GM12878 (cell line): ENCODE data around the gene NIPAL1. TPM values are rescaled to one million over a fixed set of nuclear protein-coding genes. Genes with fewer than 3 reads are reported as not detected.

Experiments
- ATAC-seq: fragments of 200-7000 bp; cut with Tn5 transposase; 3 replicates; pipeline ENCODE4 v1.9.1; 2020; ENCODE audit warnings: mild to moderate bottlenecking, moderate library complexity
- BruUV-seq: library from RNA; stranded (reverse); fragments of 400-500 nt; replicated peaks from 2 replicates; lab custom pipeline; 2021; lab: Mats Ljungman, UMichigan
- CTCF ChIA-PET: fragments of 300-600 bp; sonication (Branson Sonifier 250); formaldehyde crosslinking; extraction: SDS; loops from one replicate; lab custom pipeline; 2021; ENCODE audit warnings: inconsistent platforms; lab: Yijun Ruan, JAX
- POLR2A ChIA-PET: fragments of 350-600 bp; formaldehyde crosslinking; extraction: SDS; loops from one replicate; lab custom pipeline; 2021; ENCODE audit warnings: inconsistent platforms; lab: Charles Lee
- RAD21 ChIA-PET: fragments of 300-600 bp; sonication (Branson Sonifier 250); formaldehyde crosslinking; loops from one replicate; lab custom pipeline; 2023; ENCODE audit warnings: antibody characterized with exemption; ENCODE audit not compliant: unreplicated experiment; lab: Charles Lee
- SMC1A ChIA-PET: fragments of 300-600 bp; sonication (Branson Sonifier 250); formaldehyde crosslinking; loops from one replicate; lab custom pipeline; 2023; ENCODE audit not compliant: unreplicated experiment, uncharacterized antibody; lab: Charles Lee
- DNase-seq: peaks from one replicate; pipeline ENCODE4 v3.0.0-alpha.2; 2011; ENCODE audit warnings: low read depth, low spot score
- FAIRE-seq: peaks from 3 replicates; lab custom pipeline; 2011; peaks lifted over from hg19 to GRCh38; lab: Jason Lieb, UNC
- H2AFZ ChIP-seq: 2 replicates; pipeline ENCODE4 v1.6.0; 2011; ENCODE audit warnings: low read depth, low read length, control low read depth; ENCODE audit not compliant: control insufficient read depth
- H3K27ac ChIP-seq: 2 replicates; pipeline ENCODE4 v1.5.1; 2011; ENCODE audit warnings: control low read depth; ENCODE audit not compliant: control insufficient read depth, insufficient read depth
- H3K27me3 ChIP-seq, 2 experiments: replicated peaks in 1 of 2; 2 replicates each; pipeline versions ENCODE4 v1.6.0 to v1.6.1; 2011; ENCODE audit warnings: low read length in 1 of 2; ENCODE audit not compliant: control insufficient read depth in 2 of 2, insufficient read depth in 2 of 2
- H3K36me3 ChIP-seq, 2 experiments: 2 replicates each; pipeline ENCODE4 v1.5.1; 2011; ENCODE audit warnings: low read length in 1 of 2; ENCODE audit not compliant: control insufficient read depth in 2 of 2, insufficient read depth in 2 of 2
- H3K4me1 ChIP-seq: 2 replicates; pipeline ENCODE4 v1.6.1; 2011; ENCODE audit warnings: mild to moderate bottlenecking, low read length, moderate library complexity, mixed read lengths; ENCODE audit not compliant: control insufficient read depth, insufficient read depth
- H3K4me2 ChIP-seq: 2 replicates; pipeline ENCODE4 v1.6.0; 2011; ENCODE audit warnings: control low read depth; ENCODE audit not compliant: control insufficient read depth, insufficient read depth
- H3K4me3 ChIP-seq: fragments of 200-600 bp; sonication (generic); 2 replicates; pipeline ENCODE4 v1.5.1; 2016
- H3K79me2 ChIP-seq: 2 replicates; pipeline ENCODE4 v1.6.0; 2011; ENCODE audit warnings: low read length; ENCODE audit not compliant: control insufficient read depth, insufficient read depth
- H3K9ac ChIP-seq: 2 replicates; pipeline ENCODE4 v1.8.0; 2011; ENCODE audit warnings: low read length, control low read depth, mixed read lengths; ENCODE audit not compliant: control insufficient read depth, insufficient read depth
- H3K9me3 ChIP-seq: replicated peaks from 3 replicates; pipeline ENCODE4 v1.5.1; 2011; ENCODE audit warnings: mild to moderate bottlenecking, low read length; ENCODE audit not compliant: control insufficient read depth, insufficient read depth
- H4K20me1 ChIP-seq: 2 replicates; pipeline ENCODE4 v1.6.0; 2011; ENCODE audit not compliant: control insufficient read depth, insufficient read depth
- BCL11A ChIP-seq: IDR thresholded peaks from 2 replicates; pipeline ENCODE4 v1.6.1; 2011; ENCODE audit warnings: low read depth, low read length
- CEBPZ ChIP-seq: fragments of 150-350 bp; IDR thresholded peaks from 2 replicates; pipeline ENCODE4 v1.6.1; 2016; ENCODE audit warnings: low read depth, low read length
- FOXK2 ChIP-seq: fragments of 450-650 bp; IDR thresholded peaks from 2 replicates; pipeline ENCODE4 v1.6.1; 2017; ENCODE audit warnings: mild to moderate bottlenecking, moderate library complexity
- HDAC2 ChIP-seq: fragments of 200-600 bp; sonication (generic); IDR thresholded peaks from 2 replicates; pipeline ENCODE4 v1.6.1; 2017
- IRF3 ChIP-seq: fragments of 450-650 bp; IDR thresholded peaks from 2 replicates; pipeline ENCODE4 v1.6.1; 2014; ENCODE audit warnings: mild to moderate bottlenecking
- IRF4 ChIP-seq: IDR thresholded peaks from 2 replicates; pipeline ENCODE4 v1.6.1; 2011; ENCODE audit warnings: low read depth, low read length
- IRF5 ChIP-seq: fragments of 450-650 bp; IDR thresholded peaks from 2 replicates; pipeline ENCODE4 v1.6.1; 2017; ENCODE audit warnings: borderline replicate concordance
- MLLT1 ChIP-seq: fragments of 450-650 bp; IDR thresholded peaks from 2 replicates; pipeline ENCODE4 v1.6.1; 2016; ENCODE audit warnings: mild to moderate bottlenecking
- MXI1 ChIP-seq: fragments of 150-350 bp; IDR thresholded peaks from 2 replicates; pipeline ENCODE4 v1.6.1; 2011; ENCODE audit warnings: low read depth, mild to moderate bottlenecking, inconsistent platforms, low read length, improper control_type of control experiment
- NFXL1 ChIP-seq: fragments of 450-650 bp; IDR thresholded peaks from 2 replicates; pipeline ENCODE4 v1.6.1; 2017; ENCODE audit warnings: antibody characterized with exemption, mild to moderate bottlenecking, borderline replicate concordance
- NR2C2 ChIP-seq: IDR thresholded peaks from 2 replicates; pipeline ENCODE4 v1.6.1; 2011; ENCODE audit warnings: borderline replicate concordance, low read depth; ENCODE audit not compliant: control insufficient read depth, insufficient read length
- NRF1 ChIP-seq: conservative IDR thresholded peaks from 2 replicates; pipeline ENCODE4 v1.6.1; 2011; ENCODE audit warnings: mild to moderate bottlenecking, low read depth, low read length, improper control_type of control experiment
- PAX8 ChIP-seq: fragments of 450-650 bp; IDR thresholded peaks from 2 replicates; pipeline ENCODE4 v1.6.1; 2017; ENCODE audit warnings: mild to moderate bottlenecking, moderate library complexity
- RAD21 ChIP-seq: IDR thresholded peaks from 2 replicates; pipeline ENCODE4 v1.6.1; 2011; ENCODE audit warnings: mild to moderate bottlenecking, low read depth, low read length, moderate library complexity; ENCODE audit not compliant: insufficient read depth
- RCOR1 ChIP-seq: conservative IDR thresholded peaks from 2 replicates; pipeline ENCODE4 v1.6.1; 2012; ENCODE audit warnings: low read depth, low read length, improper control_type of control experiment
- STAT1 ChIP-seq: fragments of 450-650 bp; conservative IDR thresholded peaks from 2 replicates; pipeline ENCODE4 v1.6.1; 2014; ENCODE audit warnings: antibody characterized with exemption, mild to moderate bottlenecking
- STAT3 ChIP-seq: IDR thresholded peaks from 2 replicates; pipeline ENCODE4 v1.6.1; 2011; ENCODE audit warnings: low read depth, low read length, improper control_type of control experiment
- SUZ12 ChIP-seq: fragments of 200-600 bp; sonication (generic); IDR thresholded peaks from one replicate; pipeline ENCODE4 v1.6.1; 2018; ENCODE audit warnings: antibody characterized with exemption, mild to moderate bottlenecking; ENCODE audit not compliant: unreplicated experiment
- TCF7 ChIP-seq: IDR thresholded peaks from 2 replicates; pipeline ENCODE4 v1.6.1; 2014; ENCODE audit warnings: antibody characterized with exemption, borderline replicate concordance
- WGBS: methylation state at CpG from one replicate; pipeline ENCODE4 v1.1.6; 2016; ENCODE audit warnings: low lambda C conversion rate; ENCODE audit not compliant: insufficient replicate concordance, insufficient coverage; ENCODE audit errors: missing lambda C conversion rate; 5-methylcytosine and 5-hydroxymethylcytosine counted together
- in situ Hi-C: fragments of 300-500 bp; cut with MboI; formaldehyde crosslinking; loops from 9 replicates; pipeline ENCODE4 v1.14.3; 2018; ENCODE audit warnings: mixed read lengths
- intact Hi-C: fragments of 100-400 bp; cut with micrococcal nuclease; formaldehyde crosslinking; loops from one replicate; pipeline ENCODE4 v1.14.2; 2022; ENCODE audit not compliant: unreplicated experiment
- polyA plus RNA-seq, 11 experiments: library from polyadenylated mRNA; depleted of rRNA in 4 of 11; unstranded in 6 of 11; stranded (reverse) in 5 of 11; fragments of >200 nt; fragmentation: Nextera tagmentation in 4 of 11; fragmentation: Illumina TruSeq in 1 of 11; extraction: Ambion mirVana in 4 of 11; extraction: Trizol in 1 of 11; gene quantifications; 1 replicate in 1 of 11; 2 replicates in 10 of 11; pipeline versions ENCODE4 v1.2.1 to v1.2.3, GENCODE V29; 2011 to 2016; ENCODE audit warnings: inconsistent platforms in 2 of 11, missing spikeins in 2 of 11, low read depth in 1 of 11
- total RNA-seq, 4 experiments: library from RNA; depleted of rRNA in 3 of 4; stranded (reverse); fragments of >200 nt in 3 of 4; fragmentation: Illumina TruSeq in 1 of 4; extraction: Trizol in 1 of 4; gene quantifications; 2 replicates each; pipeline versions ENCODE4 v1.2.1 to v1.2.3, GENCODE V29; 2013 to 2021

The NIPAL1 gene
- total and polyA plus RNA-seq, 10 of the 15 experiments (the other 5 are each of a cell fraction or from before 2014, with no cell fraction given), result 0.46 to 9.7 (median 5.9) TPM

- no peaks in the 10 kb centered on the region for H3K36me3 ChIP-seq
- H4K20me1 ChIP-seq, result no peaks in the 10 kb centered on the region
- no peak for DNase-seq
- H3K27ac ChIP-seq, result no peak overlapping the region
- ChIA-PET POLR2A (no interaction called here), SMC1A (interaction anchor here (0.7 to 1.7 kb wide), 5 partner anchors 14 to 144 kb away, joined by 3 to 6 read pairs (median 4); no protein-coding TSS in a partner anchor), RAD21 (interaction anchor here (1.0 to 1.3 kb wide), 3 partner anchors 29 to 77 kb away, joined by 4 to 5 read pairs (median 5); no protein-coding TSS in a partner anchor), CTCF (interaction anchor here (0.7 to 1.4 kb wide), 3 partner anchors 31 to 227 kb away, joined by 3 to 6 read pairs (median 3); no protein-coding TSS in a partner anchor)
- H3K9me3 ChIP-seq, result no peaks in the 10 kb centered on the region
- no peak overlapping the region for H3K9ac ChIP-seq
- H3K4me3 ChIP-seq, result no peak overlapping the region
- no peak for ATAC-seq
- no peaks in the 10 kb centered on the region for H3K27me3 ChIP-seq
- intact Hi-C loops, result loop anchor here (10.0 kb wide), 1 partner anchor 395 kb away; no protein-coding TSS in a partner anchor
- FAIRE-seq, result no peak
- BruUV-seq, result no TSS peak
- H2AFZ ChIP-seq, result no peak overlapping the region
- H3K79me2 ChIP-seq, result no peaks in the 10 kb centered on the region
- H3K4me2 ChIP-seq, result no peak overlapping the region
- no peaks in the 10 kb centered on the region for H3K4me1 ChIP-seq
- in situ Hi-C loops, result loop anchor here (5.0 to 10.0 kb wide), 2 partner anchors 73 to 395 kb away; no protein-coding TSS in a partner anchor
- WGBS, result 100% methylated on average over 3 of the region's 3 CpGs
- no peak for TF ChIP-seq TCF7
- TF ChIP-seq NR2C2, result no peak
- no peak for TF ChIP-seq BCL11A
- no peak for TF ChIP-seq MXI1
- TF ChIP-seq STAT1, result no peak
- TF ChIP-seq SUZ12, result no peak
- no peak for TF ChIP-seq RCOR1
- TF ChIP-seq PAX8, result no peak
- TF ChIP-seq NFXL1, result no peak
- TF ChIP-seq FOXK2, result no peak
- no peak for TF ChIP-seq IRF3
- TF ChIP-seq CEBPZ, result no peak
- TF ChIP-seq IRF5, result no peak
- TF ChIP-seq RAD21, result no peak
- TF ChIP-seq HDAC2, result no peak
- TF ChIP-seq STAT3, result no peak
- TF ChIP-seq MLLT1, result no peak
- no peak for TF ChIP-seq IRF4
- no peak for TF ChIP-seq NRF1
Measured at GRCh38 chr4:48079972-48080391, 63.4 kb downstream of the NIPAL1 start.
